Cerebellar cortex (tissue), 1 donor: Measurements from ENCODE around the gene YBX1.
"Not testable (repeated sequence)": the region's sequence is repeated elsewhere in the genome, so short reads cannot be mapped to it uniquely, and the experiment has no call there.

ENCODE experiments used
- DNase-seq: peaks from one replicate; pipeline ENCODE4 v3.0.0-alpha.2; 2015; ENCODE audit warnings: low spot score

The YBX1 gene

DNA sequence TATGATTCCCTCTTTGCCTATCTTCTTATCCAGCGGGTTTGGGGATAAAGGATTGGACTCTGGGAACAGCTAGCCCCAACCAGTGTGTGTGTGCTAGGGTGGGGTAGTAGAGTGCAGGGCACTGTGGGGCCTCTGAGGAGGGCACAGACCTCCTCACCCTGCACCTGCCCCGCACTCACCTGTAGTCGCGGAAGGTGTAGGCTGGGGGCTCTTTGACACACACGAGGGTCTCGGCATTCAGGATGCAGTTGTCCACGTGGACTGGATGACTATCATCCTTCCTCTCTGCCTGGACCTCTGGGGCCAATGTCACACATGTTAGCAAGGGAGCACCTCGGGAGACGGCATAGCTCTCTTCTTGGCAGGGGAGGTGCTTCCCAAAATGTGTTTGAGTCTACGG is 65.8 kb downstream of the YBX1 start:
- no peak for DNase-seq

DNA sequence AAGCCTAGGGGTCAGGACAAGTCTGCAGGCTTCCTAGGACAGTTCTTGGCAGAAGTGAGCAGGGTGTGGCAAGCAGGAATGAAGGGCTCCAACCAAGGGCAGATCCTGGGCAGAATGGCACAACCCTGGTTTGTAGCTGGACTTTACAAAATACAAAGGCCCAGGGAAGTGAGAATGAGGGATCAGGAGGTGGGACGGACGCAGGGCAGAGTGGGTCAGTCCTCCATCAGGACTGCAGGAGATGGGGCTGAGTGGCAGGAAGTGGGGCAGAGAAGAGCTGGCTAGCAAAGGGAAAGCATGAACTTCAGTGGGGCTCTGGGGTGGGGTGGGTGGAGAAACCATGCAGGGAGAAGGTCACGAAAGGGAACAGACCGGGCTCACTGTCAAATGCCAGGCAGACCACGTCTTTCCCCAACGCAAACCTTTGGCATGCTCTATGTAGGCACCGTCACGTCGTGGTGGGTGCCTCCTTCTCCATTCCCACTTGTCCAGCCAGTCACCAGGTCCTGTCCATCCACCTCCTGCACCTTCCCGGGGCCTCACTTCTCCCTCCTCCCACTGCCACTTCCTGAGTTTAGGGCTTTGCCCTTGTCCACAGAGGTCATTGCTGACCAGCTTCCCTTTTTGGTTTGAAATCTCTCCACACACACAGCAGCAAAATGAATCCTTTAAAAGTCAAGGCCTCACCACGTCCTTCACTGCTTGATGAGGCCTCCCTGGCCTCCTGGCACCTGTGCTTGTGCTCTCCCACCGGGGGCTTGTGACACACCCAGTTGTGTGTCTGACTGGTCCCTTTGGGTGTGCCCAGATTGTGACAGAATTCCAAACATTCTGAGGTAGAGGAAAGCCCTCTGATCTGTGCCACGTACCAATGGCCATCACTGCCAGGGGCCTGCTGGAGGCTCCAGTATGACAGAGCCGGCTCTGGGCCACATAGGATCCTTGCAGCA is 66.5 kb downstream of the YBX1 start:
- DNase-seq = no peak

GRCh38 chr1:42750041-42750440 is 67.8 kb downstream of the YBX1 start:
- no peak for DNase-seq

- not testable (repeated sequence) for DNase-seq
Observed at GRCh38 chr1:42751511-42752070, 69.4 kb downstream of the YBX1 start.

GRCh38 chr1:42752284-42752683 is 70.1 kb downstream of the YBX1 start:
- no peak for DNase-seq

GRCh38 chr1:42753070-42753469 is 70.9 kb downstream of the YBX1 start:
- no peak for DNase-seq
